ENCODE data around the gene DENND1C.

The DENND1C gene

DNA sequence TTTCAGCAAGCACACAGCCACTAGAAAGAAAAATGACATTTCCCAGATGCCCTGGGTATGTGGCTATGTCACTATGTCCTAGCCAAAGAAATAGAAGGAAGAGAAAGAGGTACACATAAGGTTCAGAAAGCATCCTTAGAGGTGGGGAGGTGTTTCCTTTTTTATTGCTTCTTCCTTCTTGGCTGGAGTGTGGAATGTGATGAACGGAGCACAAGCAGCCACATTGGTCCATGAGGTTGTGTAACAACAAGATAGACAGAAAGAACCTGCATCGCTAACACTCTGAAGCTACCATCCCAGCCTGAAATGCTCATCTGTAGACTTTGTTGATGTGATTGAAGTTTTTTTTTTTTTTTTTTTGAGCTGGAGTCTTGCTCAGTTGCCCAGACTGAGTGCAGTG is 28.7 kb downstream of the DENND1C start:
- H3K4me1 ChIP-seq (ENCODE audit: control insufficient read depth in 1 of 2, insufficient read depth in 2 of 2, low read length in 2 of 2): no peaks in the 10 kb centered on the region
- no peaks in the 10 kb centered on the region for H3K27me3 ChIP-seq (ENCODE audit: control insufficient read depth in 1 of 2, insufficient read depth in 2 of 2, low read length in 2 of 2)
- H3K27ac ChIP-seq (ENCODE audit: low read depth, low read length): no peak overlapping the region
- H3K36me3 ChIP-seq (ENCODE audit: control insufficient read depth in 1 of 2, insufficient read depth in 2 of 2, low read length in 2 of 2): peaks cover 14 to 31% of the 10 kb centered on the region in 2 donors
- no peak overlapping the region for H3K9ac ChIP-seq (ENCODE audit: low read depth in 1 of 2, low read length in 2 of 2)
- H3K4me3 ChIP-seq (ENCODE audit: low read depth in 1 of 2, low read length in 2 of 2): no peak overlapping the region
- H3K9me3 ChIP-seq (ENCODE audit: control insufficient read depth in 1 of 2, low read length in 2 of 2): peaks cover 8 to 9% of the 10 kb centered on the region in 2 donors

GRCh38 chr19:6452223-6452614 is 29.4 kb downstream of the DENND1C start:
- H3K4me1 ChIP-seq (ENCODE audit: control insufficient read depth in 1 of 2, insufficient read depth in 2 of 2, low read length in 2 of 2): no peaks in the 10 kb centered on the region
- peaks cover 8 to 9% of the 10 kb centered on the region in 2 donors for H3K9me3 ChIP-seq (ENCODE audit: control insufficient read depth in 1 of 2, low read length in 2 of 2)
- no peak overlapping the region for H3K27ac ChIP-seq (ENCODE audit: low read depth, low read length)
- H3K9ac ChIP-seq (ENCODE audit: low read depth in 1 of 2, low read length in 2 of 2): no peak overlapping the region
- peaks cover 14 to 31% of the 10 kb centered on the region in 2 donors for H3K36me3 ChIP-seq (ENCODE audit: control insufficient read depth in 1 of 2, insufficient read depth in 2 of 2, low read length in 2 of 2)
- H3K4me3 ChIP-seq (ENCODE audit: low read depth in 1 of 2, low read length in 2 of 2): no peak overlapping the region
- no peaks in the 10 kb centered on the region for H3K27me3 ChIP-seq (ENCODE audit: control insufficient read depth in 1 of 2, insufficient read depth in 2 of 2, low read length in 2 of 2)

DNA sequence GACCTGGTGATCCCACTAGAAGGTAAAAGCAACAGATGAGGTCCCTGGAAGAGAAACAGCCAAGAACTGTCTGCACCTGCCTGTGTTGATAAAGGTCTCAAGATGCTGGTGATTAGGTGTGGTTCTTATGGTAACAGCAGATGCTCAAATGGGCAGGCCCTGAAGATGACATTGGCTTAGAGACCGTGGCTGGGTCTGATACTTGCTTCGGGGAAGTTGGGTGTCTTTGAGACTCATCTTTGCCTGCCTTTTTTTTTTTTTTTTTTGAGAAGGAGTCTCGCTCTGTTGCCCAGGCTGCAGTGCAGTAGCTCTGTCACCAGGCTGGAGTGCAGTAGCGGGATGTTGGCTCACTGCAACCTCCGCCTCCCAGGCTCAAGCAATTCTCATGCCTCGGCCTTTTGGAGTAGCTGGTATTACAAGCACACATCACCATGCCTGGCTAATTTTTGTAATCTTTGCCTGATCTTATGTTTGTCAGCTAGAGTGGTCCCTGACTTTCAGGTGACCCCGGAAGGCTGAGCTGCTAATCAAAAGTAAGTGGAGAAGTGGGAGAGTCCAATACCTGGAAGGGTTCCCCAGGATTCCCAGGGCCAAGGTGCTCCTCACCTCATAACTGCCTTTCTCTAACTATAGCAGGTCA is 29.9 kb downstream of the DENND1C start:
- Histone ChIP-seq H3K27me3 (ENCODE audit: control insufficient read depth in 1 of 2, insufficient read depth in 2 of 2, low read length in 2 of 2) (no peaks in the 10 kb centered on the region), H3K9ac (ENCODE audit: low read depth in 1 of 2, low read length in 2 of 2) (no peak overlapping the region), H3K36me3 (ENCODE audit: control insufficient read depth in 1 of 2, insufficient read depth in 2 of 2, low read length in 2 of 2) (peaks cover 14 to 35% of the 10 kb centered on the region in 2 donors), H3K9me3 (ENCODE audit: control insufficient read depth in 1 of 2, low read length in 2 of 2) (peaks cover 8 to 9% of the 10 kb centered on the region in 2 donors), H3K4me3 (ENCODE audit: low read depth in 1 of 2, low read length in 2 of 2) (no peak overlapping the region), H3K27ac (ENCODE audit: low read depth, low read length) (no peak overlapping the region), H3K4me1 (ENCODE audit: control insufficient read depth in 1 of 2, insufficient read depth in 2 of 2, low read length in 2 of 2) (no peaks in the 10 kb centered on the region)

- peaks cover 8 to 9% of the 10 kb centered on the region in 2 donors for H3K9me3 ChIP-seq (ENCODE audit: control insufficient read depth in 1 of 2, low read length in 2 of 2)
- H3K4me3 ChIP-seq (ENCODE audit: low read depth in 1 of 2, low read length in 2 of 2): no peak overlapping the region
- H3K9ac ChIP-seq (ENCODE audit: low read depth in 1 of 2, low read length in 2 of 2): no peak overlapping the region
- H3K4me1 ChIP-seq (ENCODE audit: control insufficient read depth in 1 of 2, insufficient read depth in 2 of 2, low read length in 2 of 2): no peaks in the 10 kb centered on the region
- no peak overlapping the region for H3K27ac ChIP-seq (ENCODE audit: low read depth, low read length)
- H3K27me3 ChIP-seq (ENCODE audit: control insufficient read depth in 1 of 2, insufficient read depth in 2 of 2, low read length in 2 of 2): no peaks in the 10 kb centered on the region
- peaks cover 14 to 31% of the 10 kb centered on the region in 2 donors for H3K36me3 ChIP-seq (ENCODE audit: control insufficient read depth in 1 of 2, insufficient read depth in 2 of 2, low read length in 2 of 2)
Observed at GRCh38 chr19:6450166-6450565, 31.4 kb downstream of the DENND1C start.

- no peak overlapping the region for H3K4me3 ChIP-seq (ENCODE audit: low read depth in 1 of 2, low read length in 2 of 2)
- H3K4me1 ChIP-seq (ENCODE audit: control insufficient read depth in 1 of 2, insufficient read depth in 2 of 2, low read length in 2 of 2): no peaks in the 10 kb centered on the region
- no peak overlapping the region for H3K9ac ChIP-seq (ENCODE audit: low read depth in 1 of 2, low read length in 2 of 2)
- no peaks in the 10 kb centered on the region for H3K9me3 ChIP-seq (ENCODE audit: control insufficient read depth in 1 of 2, low read length in 2 of 2)
- no peaks in the 10 kb centered on the region for H3K27me3 ChIP-seq (ENCODE audit: control insufficient read depth in 1 of 2, insufficient read depth in 2 of 2, low read length in 2 of 2)
- H3K27ac ChIP-seq (ENCODE audit: low read depth, low read length): no peak overlapping the region
- peaks cover 0 to 16% of the 10 kb centered on the region in 2 donors for H3K36me3 ChIP-seq (ENCODE audit: control insufficient read depth in 1 of 2, insufficient read depth in 2 of 2, low read length in 2 of 2)
Observed at GRCh38 chr19:6448045-6448444, 33.5 kb downstream of the DENND1C start.

DNA sequence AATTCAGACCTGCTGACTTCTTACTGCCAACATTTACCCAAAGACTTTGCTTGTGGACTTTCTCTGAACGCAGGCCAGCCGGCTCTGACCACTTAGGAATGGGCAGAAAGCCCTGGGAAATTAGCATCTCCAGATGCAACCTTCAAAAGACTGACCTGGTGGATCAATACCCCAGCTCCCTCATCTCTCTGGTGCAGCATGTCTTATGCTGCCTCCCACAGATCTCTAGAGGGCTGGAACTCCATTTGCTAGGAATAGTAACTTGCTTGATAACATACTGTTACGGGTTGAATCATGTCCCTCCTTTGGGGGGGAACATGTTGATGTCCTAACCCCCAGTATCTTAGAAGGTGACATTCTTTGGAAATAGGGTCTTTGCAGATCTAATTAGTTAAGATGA is 35.1 kb downstream of the DENND1C start:
- H3K9me3 ChIP-seq (ENCODE audit: control insufficient read depth in 1 of 2, low read length in 2 of 2): no peaks in the 10 kb centered on the region
- H3K4me1 ChIP-seq (ENCODE audit: control insufficient read depth in 1 of 2, insufficient read depth in 2 of 2, low read length in 2 of 2): no peaks in the 10 kb centered on the region
- H3K4me3 ChIP-seq (ENCODE audit: low read depth in 1 of 2, low read length in 2 of 2): no peak overlapping the region
- peaks cover 0 to 6% of the 10 kb centered on the region in 2 donors for H3K36me3 ChIP-seq (ENCODE audit: control insufficient read depth in 1 of 2, insufficient read depth in 2 of 2, low read length in 2 of 2)
- no peak overlapping the region for H3K27ac ChIP-seq (ENCODE audit: low read depth, low read length)
- no peak overlapping the region for H3K9ac ChIP-seq (ENCODE audit: low read depth in 1 of 2, low read length in 2 of 2)
- no peaks in the 10 kb centered on the region for H3K27me3 ChIP-seq (ENCODE audit: control insufficient read depth in 1 of 2, insufficient read depth in 2 of 2, low read length in 2 of 2)

GRCh38 chr19:6443986-6444385 is 37.6 kb downstream of the DENND1C start:
- H3K9ac ChIP-seq (ENCODE audit: low read depth in 1 of 2, low read length in 2 of 2): no peak overlapping the region
- H3K36me3 ChIP-seq (ENCODE audit: control insufficient read depth in 1 of 2, insufficient read depth in 2 of 2, low read length in 2 of 2): peaks cover 0 to 6% of the 10 kb centered on the region in 2 donors
- H3K9me3 ChIP-seq (ENCODE audit: control insufficient read depth in 1 of 2, low read length in 2 of 2): no peaks in the 10 kb centered on the region
- no peaks in the 10 kb centered on the region for H3K27me3 ChIP-seq (ENCODE audit: control insufficient read depth in 1 of 2, insufficient read depth in 2 of 2, low read length in 2 of 2)
- H3K4me1 ChIP-seq (ENCODE audit: control insufficient read depth in 1 of 2, insufficient read depth in 2 of 2, low read length in 2 of 2): no peaks in the 10 kb centered on the region
- H3K27ac ChIP-seq (ENCODE audit: low read depth, low read length): no peak overlapping the region
- H3K4me3 ChIP-seq (ENCODE audit: low read depth in 1 of 2, low read length in 2 of 2): no peak overlapping the region

GRCh38 chr19:6442087-6442688 is 39.4 kb downstream of the DENND1C start:
- no peak overlapping the region for H3K27ac ChIP-seq (ENCODE audit: low read depth, low read length)
- peaks cover 0 to 6% of the 10 kb centered on the region in 2 donors for H3K36me3 ChIP-seq (ENCODE audit: control insufficient read depth in 1 of 2, insufficient read depth in 2 of 2, low read length in 2 of 2)
- H3K4me3 ChIP-seq (ENCODE audit: low read depth in 1 of 2, low read length in 2 of 2): no peak overlapping the region
- H3K9ac ChIP-seq (ENCODE audit: low read depth in 1 of 2, low read length in 2 of 2): no peak overlapping the region
- no peaks in the 10 kb centered on the region for H3K4me1 ChIP-seq (ENCODE audit: control insufficient read depth in 1 of 2, insufficient read depth in 2 of 2, low read length in 2 of 2)
- H3K27me3 ChIP-seq (ENCODE audit: control insufficient read depth in 1 of 2, insufficient read depth in 2 of 2, low read length in 2 of 2): no peaks in the 10 kb centered on the region
- H3K9me3 ChIP-seq (ENCODE audit: control insufficient read depth in 1 of 2, low read length in 2 of 2): no peaks in the 10 kb centered on the region

DNA sequence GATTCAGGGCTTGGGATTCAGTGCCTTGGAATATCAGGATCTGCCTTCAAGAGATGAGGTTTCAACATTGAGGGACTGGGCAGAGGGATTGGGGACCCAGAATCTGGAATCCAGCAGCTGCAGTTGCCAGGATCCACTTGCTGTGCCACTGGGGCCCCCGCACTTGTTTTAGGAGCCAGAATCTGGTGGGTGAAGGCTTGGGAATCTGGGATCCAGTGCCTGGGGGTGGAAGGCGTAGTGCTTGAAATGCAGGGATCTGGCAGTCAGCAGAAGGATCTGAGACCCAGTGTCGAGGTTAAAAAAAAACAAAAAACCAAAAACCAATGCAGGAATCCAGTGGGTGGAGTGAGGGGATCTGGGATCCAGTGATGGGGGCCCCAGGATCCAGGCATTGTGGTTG is 40.7 kb downstream of the DENND1C start:
- Histone ChIP-seq H3K27ac (ENCODE audit: low read depth, low read length) (no peak overlapping the region), H3K9me3 (ENCODE audit: control insufficient read depth in 1 of 2, low read length in 2 of 2) (no peaks in the 10 kb centered on the region), H3K4me1 (ENCODE audit: control insufficient read depth in 1 of 2, insufficient read depth in 2 of 2, low read length in 2 of 2) (no peaks in the 10 kb centered on the region), H3K9ac (ENCODE audit: low read depth in 1 of 2, low read length in 2 of 2) (no peak overlapping the region), H3K4me3 (ENCODE audit: low read depth in 1 of 2, low read length in 2 of 2) (no peak overlapping the region), H3K27me3 (ENCODE audit: control insufficient read depth in 1 of 2, insufficient read depth in 2 of 2, low read length in 2 of 2) (no peaks in the 10 kb centered on the region), H3K36me3 (ENCODE audit: control insufficient read depth in 1 of 2, insufficient read depth in 2 of 2, low read length in 2 of 2) (no peaks in the 10 kb centered on the region)

DNA sequence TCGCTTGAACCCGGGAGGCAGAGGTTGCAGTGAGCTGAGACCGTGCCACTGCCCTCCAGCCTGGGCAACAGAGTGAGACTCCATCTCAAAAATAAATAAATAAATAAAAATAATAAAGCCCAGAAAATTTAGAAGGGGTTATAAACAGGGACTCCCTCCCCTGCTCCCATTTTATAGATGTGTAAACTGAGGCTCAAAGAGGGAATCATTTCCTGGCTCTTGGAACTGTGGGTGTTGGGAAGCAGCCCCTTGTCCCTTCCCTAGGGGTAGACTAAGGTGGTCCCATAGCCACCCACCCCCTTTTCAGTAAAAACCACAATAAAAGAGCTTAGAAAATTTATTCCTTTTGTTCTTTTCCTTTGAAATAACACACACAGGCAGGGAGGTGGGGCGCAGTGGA is 41.8 kb downstream of the DENND1C start:
- Histone ChIP-seq H3K9me3 (ENCODE audit: control insufficient read depth in 1 of 2, low read length in 2 of 2) (no peaks in the 10 kb centered on the region), H3K36me3 (ENCODE audit: control insufficient read depth in 1 of 2, insufficient read depth in 2 of 2, low read length in 2 of 2) (no peaks in the 10 kb centered on the region), H3K4me1 (ENCODE audit: control insufficient read depth in 1 of 2, insufficient read depth in 2 of 2, low read length in 2 of 2) (no peaks in the 10 kb centered on the region), H3K9ac (ENCODE audit: low read depth in 1 of 2, low read length in 2 of 2) (no peak overlapping the region), H3K4me3 (ENCODE audit: low read depth in 1 of 2, low read length in 2 of 2) (no peak overlapping the region), H3K27me3 (ENCODE audit: control insufficient read depth in 1 of 2, insufficient read depth in 2 of 2, low read length in 2 of 2) (no peaks in the 10 kb centered on the region), H3K27ac (ENCODE audit: low read depth, low read length) (no peak overlapping the region)

Measured in duodenal mucosa (tissue), 2 donors.